HG03280 (cell line): Measurements from ENCODE around the gene STEAP4.

Experiments
- ATAC-seq: cut with Tn5 transposase; IDR thresholded peaks from one replicate; pipeline ENCODE4 v1.9.1; 2021; ENCODE audit warnings: mild to moderate bottlenecking, moderate library complexity; ENCODE audit not compliant: unreplicated experiment

Gene STEAP4

GRCh38 chr7:88314061-88314491 lies 7.4 kb upstream of the STEAP4 start:
- ATAC-seq: no peak

- no peak for ATAC-seq
Measured at GRCh38 chr7:88312061-88312663, 5.5 kb upstream of the STEAP4 start.

GRCh38 chr7:88311675-88312036 lies 5.0 kb upstream of the STEAP4 start:
- no peak for ATAC-seq

DNA sequence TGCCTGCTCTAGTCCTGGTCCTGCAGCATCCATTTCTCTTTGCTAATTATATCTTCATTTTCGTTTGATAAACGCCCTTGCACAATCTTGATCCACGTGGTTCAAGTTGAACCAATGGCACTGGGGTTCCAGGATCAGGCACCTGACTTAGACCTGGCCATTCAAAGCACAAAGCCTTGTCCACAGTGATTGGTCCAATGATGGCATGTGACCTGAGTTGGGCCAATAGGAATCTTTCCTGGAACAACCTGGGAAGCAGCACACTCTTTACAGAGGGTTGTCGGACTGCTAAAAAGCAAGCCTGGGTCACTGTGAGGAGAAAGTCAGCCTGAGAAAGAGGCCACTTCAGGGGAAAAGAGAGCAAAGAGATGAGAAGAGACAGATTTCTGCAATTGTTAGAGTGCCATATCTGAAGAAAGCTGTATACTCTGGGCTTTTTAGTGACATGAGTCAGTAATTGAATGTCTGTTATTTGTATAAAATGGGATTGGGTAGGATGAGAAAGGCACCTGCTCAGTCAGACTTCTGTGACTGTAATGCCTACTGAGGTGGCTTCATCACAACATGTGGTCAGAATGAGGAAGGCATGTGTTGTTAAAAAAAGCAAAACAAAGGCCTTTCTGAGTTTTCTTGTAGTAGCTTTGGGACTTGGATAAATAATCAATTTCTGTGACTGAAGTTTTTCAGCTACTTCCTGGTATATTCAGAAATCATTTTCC lies 4.4 kb upstream of the STEAP4 start:
- ATAC-seq: no peak

- ATAC-seq: no peak
Measured at GRCh38 chr7:88309819-88310218, 3.1 kb upstream of the STEAP4 start.

- ATAC-seq: no peak
Measured at GRCh38 chr7:88307823-88308222, 1.1 kb upstream of the STEAP4 start.

DNA sequence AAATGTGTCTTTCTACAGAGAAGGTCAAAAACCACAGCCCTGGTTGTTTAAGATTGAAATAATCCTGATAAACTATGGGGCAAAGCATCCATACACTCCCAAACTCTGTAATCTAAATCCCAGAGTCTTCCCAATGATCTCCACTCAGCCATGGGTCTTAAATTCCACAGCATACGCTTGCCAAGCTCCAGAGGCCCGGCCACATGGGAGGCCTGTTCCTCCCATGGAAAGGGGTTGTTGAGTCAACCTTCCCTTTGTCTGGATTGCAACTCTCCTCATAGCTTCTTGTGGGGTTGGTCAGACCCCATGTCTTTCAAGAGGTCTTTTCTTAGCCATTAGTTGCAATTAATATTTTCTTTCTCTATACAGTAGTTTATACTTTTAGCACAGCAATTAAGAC lies 718 bp upstream of the STEAP4 start:
- no peak for ATAC-seq

GRCh38 chr7:88305044-88305443 lies 1.6 kb downstream of the STEAP4 start:
- ATAC-seq: no peak

GRCh38 chr7:88302486-88302885 lies 4.2 kb downstream of the STEAP4 start:
- ATAC-seq: no peak

DNA sequence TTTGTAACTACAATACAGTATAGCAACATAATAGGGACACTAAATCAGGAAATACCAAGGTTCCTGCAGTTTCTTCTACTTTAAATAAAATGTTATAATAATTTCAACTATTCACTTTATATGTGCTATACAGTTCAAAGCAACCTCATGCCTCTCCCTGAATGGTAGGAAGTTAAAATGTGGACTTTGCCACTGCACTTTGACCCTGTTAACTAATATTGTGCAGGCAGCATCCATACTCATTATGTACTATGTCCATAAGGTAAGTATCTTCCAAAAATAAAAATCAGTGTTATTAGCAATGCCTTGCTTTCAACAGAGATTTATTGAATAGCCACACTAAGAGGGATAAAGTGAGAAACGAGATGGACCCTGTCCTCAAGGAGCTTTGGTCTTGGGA lies 4.8 kb downstream of the STEAP4 start:
- ATAC-seq: no peak

- no peak for ATAC-seq
Measured at GRCh38 chr7:88300401-88300945, 6.2 kb downstream of the STEAP4 start.

DNA sequence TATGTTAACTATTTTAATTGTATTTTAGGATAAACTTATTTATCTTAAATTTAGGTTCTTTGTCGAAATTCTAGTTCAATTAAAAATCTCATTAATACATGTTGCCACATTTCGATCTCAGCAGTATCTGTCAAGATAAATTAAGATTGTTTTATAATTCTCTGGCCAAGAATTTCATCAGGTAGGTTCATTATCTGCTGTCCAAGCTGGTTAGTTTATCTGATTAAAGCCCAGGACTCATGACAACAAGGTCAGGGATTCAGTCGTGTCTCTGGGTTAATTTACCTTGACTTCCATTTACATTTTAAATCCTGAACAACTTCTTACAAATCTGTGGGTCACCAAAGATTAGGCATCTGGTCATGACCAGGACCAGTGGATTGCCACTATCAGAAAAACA lies 7.6 kb downstream of the STEAP4 start:
- no peak for ATAC-seq

GRCh38 chr7:88293866-88294265 lies 12.8 kb downstream of the STEAP4 start:
- no peak for ATAC-seq

DNA sequence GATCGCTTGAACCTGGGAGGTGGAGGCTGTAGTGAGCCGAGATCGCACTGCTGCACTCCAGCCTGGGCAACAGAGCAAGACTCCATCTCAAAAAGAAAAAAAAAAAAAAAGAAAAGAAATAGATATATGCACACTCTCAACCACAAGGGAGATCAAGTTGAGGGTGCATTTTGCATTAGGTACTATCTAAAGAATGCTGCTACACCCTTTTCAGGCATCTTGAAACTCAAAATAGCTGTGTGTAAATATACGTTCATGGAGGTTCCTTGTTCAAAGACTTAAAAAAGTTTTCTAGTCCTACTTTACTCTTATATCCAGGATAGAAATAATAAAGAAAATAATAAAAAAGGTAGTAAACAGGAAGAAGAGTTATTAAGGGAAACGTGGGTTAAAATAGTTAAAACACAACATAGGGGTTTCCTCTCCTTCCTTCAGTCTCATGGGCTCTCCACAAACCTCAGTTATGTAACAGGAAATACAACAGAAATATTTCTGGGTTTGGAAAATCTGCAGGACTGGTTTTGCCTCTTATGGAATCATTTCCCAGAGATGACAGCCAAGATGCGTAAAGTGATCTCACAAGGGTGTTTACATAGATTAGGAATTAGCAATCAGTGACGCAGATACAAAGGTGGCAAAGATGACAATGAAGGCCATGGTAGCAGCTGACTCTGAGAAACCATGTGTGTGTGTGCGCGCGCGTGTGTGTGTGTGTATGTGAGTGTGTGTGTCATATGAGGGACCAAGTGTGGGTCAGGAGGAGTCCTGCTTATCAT lies 15.1 kb downstream of the STEAP4 start:
- ATAC-seq: no peak

GRCh38 chr7:88290491-88290890 lies 16.2 kb downstream of the STEAP4 start:
- ATAC-seq: no peak

- no peak for ATAC-seq
Measured at GRCh38 chr7:88289564-88290025, 17.1 kb downstream of the STEAP4 start.

GRCh38 chr7:88281749-88282148 lies 24.9 kb downstream of the STEAP4 start:
- ATAC-seq: no peak

DNA sequence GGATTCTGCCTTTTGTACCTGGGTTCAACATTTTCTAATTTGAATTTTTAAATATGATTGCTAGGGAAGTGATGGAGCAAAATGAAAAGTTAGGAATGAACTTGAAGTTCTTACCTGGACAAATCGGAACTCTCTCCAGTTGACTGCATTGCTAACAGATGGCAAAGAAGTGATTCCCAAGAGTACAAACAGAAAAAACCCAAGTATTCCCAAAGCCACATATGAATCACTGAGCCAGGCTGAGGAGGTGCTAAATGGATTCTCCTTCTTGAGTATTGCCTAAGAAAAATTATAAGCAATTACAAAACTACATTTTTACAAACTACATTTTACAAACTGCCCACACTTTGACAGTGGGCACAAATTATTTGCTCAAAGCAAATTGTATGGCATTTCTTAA lies 25.9 kb downstream of the STEAP4 start:
- no peak for ATAC-seq

DNA sequence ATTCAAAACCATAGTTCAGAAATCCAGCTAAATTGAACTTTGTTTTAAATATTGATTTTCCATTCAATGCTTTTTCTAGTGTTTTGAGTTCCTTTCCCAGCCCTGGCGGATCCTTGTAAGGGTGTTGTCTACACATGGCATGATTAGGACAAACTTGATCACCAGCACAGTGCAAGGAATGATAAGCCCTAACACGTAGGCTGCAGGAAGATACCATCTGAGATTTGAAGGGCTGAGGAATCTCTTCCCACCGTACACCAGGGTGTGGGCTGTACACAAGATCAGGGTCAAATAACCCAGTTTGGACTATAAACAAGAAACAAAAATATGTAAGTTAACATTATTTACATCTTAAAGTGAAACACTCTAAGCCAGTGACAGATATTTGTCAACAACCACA lies 27.4 kb downstream of the STEAP4 start:
- ATAC-seq: no peak

DNA sequence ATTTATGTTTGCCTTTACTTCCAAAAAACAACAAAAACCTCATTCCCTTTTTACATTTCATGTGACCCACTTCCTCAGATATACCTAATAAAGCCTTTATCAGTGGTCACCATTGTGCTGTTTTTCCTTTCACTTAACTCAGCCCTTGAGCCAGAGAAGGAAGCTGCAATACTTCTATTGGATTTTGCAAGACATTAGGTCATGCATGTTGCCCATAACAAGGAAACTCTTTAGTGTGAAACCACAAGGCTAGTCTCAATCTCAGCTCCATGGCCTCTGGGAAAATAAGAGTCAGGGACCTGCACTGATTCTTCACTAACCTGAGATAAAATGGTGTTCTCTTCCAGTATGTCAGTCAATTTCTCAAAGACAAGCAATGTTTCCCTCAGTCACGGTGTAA lies 27.8 kb downstream of the STEAP4 start:
- ATAC-seq: no peak

DNA sequence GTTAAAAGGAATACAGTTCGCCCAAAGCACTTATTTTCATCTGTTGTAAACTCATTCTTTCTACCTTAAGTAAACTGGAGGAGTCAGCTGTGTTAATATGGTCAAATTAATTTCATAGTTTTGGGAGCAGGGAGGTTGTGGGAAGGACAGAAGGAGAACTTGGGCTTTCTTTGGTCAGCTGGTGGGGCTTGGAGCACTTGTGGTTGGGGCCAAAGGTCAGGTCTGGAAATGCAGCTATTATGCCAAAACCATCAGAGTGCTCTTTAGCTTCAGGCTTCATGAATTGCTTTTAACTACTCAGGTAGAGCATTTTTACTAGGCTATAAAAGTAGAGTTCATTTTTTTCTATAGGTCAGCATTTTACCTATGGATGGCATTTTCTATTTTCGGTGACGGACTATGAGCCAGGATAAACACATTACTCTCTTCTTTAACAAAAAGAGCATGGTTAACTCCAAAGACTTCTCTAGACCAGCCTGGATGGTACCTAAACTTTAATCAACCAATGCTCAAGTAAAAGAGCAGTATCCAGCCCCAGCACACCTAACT lies 30.0 kb downstream of the STEAP4 start:
- no peak for ATAC-seq
